ENCODE data around the gene LRIG1.

LRIG1 gene

DNA sequence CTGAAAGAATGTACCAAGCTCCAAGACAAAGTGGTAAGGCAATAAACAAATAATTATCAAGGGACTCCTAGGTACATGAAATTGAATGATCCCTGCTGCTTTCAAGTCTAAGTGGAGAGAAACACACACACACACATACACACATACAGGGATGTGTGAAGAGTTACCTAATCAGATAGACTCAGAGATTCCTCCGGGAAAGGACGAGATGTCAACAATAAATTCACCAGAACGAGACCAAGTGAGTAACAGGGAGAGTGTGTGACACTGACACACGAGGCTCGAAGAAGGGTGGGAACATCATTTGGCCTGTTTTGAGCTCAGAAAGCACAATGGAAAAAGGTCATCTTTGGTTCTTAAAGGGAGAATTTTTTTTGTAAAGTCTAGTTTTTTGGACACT is 13.4 kb downstream of the LRIG1 start:
- DNase-seq = no peak

DNA sequence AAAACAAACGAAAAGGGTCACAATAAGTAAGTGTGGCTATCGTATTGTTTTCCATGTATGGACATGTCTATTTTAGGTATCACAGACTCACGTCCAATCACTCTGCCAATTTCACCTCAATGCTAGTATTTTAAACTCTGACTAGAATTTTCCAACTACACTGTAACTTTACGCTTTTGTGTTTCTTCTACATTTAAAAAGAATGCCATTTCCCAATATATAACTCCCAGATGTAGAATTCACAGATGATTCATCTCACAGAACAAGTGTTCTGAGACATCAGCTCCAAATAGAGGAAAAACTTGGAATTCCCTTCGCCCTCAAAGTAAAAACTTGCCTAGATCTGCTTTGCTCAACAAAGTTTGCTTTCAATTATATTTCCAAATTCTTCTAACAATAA is 14.2 kb downstream of the LRIG1 start:
- DNase-seq = no peak

DNA sequence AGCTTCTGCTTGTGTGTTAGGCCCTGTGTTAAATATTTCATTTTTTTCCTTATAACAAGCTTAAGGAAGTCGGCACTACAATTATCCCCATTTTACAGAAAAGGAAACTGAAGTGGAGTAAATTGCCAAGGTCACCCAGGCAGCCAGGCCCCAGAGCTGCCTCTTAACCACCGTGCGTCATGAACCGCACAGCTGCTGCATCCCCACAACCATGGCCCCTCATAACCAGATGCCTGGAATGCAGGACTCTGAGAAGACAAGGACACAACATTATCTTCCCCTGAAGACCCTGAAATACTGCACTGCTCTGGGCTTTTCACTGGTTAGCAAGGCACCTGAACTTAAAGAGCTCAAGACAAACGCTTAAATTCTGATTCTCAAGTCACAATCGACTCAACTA is 14.6 kb downstream of the LRIG1 start:
- no peak for DNase-seq

DNA sequence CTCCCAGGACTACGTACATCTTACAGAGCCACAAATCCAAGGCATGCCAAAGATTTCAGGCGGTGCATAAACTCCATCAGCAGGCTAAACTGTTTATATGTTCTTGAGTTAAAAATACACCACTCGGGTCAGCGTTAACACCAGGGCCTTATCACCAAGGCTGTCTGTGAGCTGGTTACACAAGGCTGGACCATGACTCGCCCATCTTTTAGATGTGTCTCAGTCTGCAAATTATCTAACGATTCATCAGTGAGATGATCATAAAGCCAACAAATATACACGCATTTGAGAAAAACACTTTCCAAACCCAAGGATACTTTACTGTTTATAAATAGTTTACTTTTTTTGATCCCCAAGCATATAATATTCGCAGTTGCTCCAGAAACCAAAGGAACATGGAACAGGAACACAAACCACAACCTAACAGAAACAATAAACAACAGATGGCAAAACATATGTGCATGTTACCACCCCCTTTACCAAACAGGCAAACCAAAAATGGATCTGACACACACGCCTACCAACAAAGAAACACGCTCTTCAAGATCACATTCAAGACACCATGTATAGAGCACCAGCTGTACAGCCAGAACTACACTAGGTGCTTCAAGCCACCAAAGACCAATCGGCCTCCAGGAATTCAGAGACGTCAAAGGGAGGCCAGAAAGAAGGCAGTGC is 15.4 kb downstream of the LRIG1 start:
- no peak for DNase-seq

DNA sequence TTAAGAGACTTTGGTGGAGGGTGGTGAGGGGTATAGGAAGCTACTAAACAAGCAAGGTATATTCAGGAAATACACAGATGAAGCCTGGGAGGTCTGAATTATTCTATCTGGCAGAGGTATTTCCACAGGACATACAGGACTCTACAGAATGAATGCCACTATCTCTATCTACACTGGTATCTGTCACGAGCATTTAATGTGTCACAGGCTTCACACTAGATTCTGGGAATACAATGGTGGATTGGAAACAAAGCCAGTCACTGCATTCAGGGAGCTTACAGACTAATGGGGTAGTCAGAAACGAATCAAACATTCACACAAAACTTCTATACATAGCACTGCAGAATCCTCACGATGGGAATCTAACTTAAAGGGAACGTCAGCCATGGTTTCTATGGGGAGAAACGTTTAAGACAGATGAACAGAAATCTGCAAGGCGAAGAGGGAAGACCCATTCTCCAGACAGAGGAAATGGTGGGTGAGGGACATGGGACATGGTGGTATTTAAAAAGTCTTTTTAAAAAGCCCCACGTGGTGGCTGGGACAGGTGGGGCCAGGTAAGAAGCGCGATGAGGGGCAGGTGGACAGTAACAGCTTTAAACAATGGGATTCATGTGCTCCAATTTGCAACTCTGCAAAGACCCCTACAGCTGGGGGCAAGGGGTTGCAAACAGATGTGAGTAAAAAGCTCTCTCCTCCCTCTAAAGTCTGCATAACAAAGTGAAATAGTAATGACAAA is 16.5 kb downstream of the LRIG1 start:
- DNase-seq = no peak

DNA sequence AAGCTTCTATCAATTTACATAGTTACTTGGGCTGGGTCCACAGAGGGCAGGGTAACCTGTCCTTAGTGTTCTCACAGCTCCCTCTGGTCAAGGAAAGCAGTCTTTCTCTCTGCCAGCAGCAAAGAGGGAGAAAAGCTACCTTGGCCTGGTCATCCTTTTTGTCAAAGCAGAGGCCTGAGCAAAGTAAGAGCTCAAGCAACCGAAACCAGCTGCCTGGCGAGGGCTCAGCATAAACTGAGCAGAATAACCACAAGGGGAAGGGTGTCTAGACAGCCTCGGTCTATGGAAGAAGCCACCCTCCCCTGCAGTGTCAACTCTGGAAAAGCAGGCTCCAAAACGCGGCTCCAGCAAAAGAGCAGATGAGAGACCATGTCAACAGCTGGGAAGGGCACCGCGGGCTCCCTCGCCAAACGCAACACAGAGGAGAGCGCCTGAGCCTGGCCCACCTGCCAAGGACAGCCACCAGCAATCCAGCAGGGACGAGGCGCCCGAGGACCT is 17.4 kb downstream of the LRIG1 start:
- no peak for DNase-seq

DNA sequence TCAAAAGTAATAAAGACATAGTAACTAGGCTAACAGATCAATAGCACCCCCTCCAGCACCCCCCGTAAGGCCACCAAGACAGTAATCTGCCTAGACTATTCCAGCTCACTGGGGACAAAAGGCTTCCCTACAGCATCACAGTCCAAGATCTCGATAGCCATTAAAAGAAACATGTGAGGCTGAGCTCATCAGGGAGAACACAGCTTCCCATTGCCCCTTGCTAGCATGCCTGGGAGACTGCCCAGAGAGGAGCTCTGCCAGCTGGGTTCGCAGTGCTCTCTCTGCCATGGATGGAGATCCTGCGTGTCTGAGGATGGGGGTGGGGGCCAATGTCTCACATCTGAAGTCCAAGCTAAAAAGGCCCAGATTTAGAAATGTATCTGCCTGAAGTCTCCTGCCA is 17.8 kb downstream of the LRIG1 start:
- DNase-seq = no peak

DNA sequence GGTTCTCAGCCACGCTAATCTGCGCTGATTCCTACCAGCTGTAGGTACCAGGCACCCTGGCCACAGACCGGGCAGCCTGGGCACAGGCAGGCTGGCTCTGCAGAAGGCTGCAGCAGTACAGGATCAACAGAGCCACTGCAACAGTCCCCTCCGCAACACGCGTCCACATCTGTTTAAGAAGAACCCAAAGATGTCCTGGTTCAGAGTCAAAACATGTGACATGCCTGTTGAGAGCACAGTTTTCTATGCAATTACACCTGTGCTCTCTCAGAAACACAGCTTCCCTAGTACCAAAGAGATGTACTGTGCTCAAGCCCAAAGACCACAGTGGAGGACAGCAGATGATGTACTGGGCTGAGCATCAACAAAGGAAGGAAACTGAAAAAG is 18.8 kb downstream of the LRIG1 start:
- no peak for DNase-seq

DNA sequence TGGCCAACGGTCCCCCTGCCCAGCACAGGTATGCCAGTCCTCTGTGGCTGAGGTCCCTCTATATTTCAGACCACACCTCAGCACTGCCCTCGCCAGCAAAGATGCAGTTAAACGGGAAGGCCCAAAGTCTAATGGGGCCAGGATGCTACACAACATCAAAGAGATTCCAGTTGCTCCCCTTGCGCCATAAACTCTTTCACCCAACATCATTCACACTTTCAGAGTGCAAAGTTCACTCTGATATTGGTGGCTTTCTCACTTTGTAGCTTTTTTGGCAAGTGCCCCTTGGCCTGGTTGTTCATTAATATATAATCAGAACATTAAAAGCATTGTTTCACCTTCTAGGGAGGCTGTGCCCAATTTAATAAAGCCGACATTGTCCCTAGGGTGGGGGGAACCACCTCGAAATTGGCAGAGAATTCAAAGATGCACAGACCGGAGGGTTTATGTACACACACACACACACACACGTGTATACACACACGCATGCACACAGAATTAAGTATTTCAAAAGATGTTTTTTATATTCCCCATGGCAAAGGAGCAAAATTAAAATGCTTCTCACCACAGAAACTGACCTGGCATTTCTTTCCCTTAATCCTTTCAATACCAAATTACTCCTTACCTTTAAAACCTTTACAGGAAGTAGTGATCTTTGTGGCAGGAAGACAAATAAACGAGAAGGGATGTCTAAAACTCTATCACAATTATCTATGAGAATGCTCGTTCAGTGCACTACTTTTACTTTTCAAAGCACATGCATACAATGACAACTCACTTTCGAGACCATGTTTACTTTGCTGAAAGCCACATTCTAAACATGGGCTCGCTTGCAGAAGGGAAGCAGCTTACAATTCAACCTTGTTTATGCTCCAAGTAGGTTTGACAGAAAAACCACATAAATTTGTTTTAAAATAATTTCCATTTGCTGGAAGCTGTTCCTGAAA is 19.5 kb downstream of the LRIG1 start:
- DNase-seq = no peak

DNA sequence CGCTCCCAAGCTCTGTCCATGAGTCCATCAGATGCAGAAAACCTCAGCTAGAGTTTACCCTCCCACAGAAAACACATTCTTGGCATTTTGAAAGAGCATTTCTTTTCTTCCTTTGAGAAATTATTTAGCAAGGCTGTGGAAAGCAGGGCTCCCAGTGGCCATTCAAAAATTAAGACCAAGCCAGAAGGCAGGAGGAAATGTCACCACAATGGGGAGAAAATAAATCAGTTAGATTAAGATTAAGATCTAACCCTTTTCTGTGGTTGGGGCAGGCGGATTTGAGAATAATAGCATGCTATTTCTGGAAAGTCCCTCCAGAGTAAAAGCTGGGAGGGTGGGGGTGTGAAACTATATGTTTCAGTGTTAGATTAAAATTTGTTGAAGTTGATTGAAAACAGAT is 20.2 kb downstream of the LRIG1 start:
- peak; percentile 36 for DNase-seq

DNA sequence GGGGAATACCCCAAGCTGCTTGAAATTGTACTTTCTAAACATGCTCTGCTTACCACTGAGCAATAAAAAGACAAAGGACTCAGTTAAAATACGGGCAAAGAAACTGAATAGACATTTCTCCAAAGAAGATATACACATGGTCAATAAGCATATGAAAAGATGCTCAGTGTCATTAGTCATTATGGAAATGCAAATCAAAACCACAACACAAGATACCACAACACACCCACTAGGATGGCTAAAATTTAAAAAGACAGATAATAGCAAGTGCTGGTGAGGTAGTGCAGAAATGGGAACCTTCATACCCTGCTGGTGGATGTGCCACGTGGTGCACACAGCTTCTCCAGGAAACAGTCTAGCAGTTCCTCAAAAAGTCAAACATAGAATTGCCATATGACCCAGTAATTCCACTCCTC is 21.3 kb downstream of the LRIG1 start:
- DNase-seq = no peak

DNA sequence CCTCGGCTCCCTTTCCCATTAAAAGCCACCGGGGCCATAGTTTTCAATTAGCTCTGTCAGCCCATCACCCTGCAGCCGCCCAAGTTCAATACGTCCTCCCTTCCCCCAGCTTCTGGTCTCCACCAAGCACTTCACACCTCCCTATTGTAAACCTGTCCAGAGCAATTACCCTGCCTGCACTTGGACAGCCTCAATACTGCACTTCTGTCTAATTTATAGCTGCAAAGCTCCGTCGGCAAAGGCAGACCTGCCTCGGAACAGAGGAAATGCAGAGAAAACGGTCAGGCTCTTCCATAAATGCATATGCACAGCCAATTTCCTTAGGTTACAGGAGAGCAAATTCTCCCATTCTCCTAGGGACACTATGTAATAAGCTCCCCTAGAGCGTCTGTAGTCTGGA is 21.9 kb downstream of the LRIG1 start:
- no peak for DNase-seq

DNA sequence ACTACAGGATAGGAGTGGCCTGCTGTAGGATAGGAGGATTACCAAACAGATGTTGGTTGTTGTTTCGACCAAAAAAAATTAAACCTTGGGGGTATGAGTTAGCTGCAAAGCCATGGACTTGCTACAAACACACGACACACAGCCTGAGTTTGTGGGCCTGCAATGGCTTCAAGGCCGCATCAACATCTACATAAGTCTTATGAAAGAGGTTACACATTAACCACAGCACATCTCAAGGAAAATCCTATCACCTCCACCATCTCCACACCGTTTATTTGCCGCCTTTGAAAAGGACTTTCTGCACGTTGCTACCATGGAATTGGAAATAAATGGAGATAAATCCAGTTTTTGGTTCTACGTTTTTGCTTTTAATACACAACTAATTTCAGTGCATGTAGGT is 23.0 kb downstream of the LRIG1 start:
- DNase-seq = no peak

DNA sequence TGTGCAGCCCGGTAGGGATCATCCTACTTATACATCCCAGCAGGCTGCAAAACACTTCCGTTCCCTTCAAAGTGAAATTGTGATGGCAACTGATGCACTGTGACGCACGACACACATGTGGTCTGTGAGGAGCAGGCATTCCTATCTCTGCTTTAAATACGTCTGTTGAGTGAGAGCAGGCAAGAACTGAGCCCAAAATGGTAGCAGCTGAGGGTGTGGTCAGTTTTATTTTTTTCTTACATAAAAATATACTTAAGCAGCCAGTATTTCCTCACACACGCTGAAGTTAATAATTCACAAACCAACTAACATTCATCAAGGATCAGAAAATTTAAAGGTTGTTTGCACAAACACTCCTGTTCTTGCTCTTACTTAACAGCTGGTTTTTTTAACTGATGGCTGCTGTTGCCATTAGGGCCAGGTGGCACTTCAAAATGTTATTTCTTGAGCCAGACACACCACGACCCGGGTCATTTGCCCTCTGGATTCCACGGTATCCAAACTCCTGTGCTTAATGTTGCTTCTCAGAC is 23.9 kb downstream of the LRIG1 start:
- DNase-seq = no peak

DNA sequence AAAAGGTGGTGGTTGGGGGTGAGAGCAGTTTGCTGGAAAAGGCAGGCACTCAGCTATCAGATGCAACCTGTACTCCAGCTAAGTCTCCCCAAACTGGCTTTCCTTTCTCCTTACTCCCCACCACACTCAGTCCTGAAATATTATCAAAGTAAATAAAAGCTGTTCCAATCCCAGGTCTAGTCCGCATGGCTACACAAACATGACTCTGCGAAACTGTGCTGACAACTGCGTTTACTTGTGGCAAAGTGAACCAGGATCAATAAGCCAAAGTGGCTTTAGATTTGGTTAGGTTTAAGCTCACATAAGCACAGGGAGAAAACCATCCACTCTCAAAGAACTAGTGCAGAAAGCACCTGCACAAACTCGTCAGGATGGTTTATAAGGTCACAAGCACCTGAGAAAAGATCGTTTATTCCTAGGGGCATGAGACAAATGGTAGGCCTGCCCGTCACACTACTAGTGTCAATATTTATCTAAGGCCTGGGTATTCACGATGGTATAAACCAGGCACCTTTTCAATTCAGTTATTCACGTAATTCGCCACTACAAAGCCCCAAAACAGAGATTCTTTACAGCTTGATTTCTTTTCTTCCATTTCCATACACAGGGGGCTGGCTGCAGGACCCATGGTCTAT is 25.3 kb downstream of the LRIG1 start:
- DNase-seq = no peak

DNA sequence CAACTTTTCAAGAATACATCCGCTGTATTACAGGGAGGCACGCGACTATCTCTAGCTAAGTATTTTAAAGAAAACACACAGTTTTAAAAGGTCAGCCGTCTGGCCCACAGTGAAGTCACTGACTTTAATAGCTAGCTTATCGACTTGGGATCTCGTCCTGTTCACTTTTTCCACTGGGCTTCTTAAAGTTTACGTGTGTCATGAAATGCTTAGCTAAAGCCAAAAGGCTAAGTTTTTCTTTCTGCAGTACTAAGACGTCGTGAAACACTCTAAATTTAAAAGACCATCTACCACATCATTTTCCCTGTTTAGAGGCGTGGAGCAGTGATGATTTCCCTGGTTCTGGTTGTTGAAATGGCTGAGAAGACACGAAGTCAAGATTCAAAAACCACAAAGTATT is 27.1 kb downstream of the LRIG1 start:
- no peak for DNase-seq

DNA sequence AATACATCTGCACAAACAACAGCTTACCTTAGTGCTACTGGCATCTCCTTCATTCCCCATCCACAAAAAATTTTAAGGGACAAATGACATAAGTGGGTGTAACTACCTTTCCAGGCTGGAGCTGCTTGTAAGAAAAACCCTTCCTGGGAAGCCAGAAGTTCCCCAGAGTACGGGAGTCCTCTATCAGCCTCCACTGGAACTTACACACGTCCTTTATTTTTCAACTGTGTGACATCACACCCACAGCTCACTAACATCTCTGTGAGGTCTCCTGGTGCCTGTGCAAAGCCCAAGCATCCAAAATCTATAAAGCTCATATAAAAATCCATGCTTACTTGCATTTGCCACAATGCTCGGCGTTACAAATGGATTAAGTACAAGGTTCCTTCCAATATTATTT is 27.6 kb downstream of the LRIG1 start:
- no peak for DNase-seq

DNA sequence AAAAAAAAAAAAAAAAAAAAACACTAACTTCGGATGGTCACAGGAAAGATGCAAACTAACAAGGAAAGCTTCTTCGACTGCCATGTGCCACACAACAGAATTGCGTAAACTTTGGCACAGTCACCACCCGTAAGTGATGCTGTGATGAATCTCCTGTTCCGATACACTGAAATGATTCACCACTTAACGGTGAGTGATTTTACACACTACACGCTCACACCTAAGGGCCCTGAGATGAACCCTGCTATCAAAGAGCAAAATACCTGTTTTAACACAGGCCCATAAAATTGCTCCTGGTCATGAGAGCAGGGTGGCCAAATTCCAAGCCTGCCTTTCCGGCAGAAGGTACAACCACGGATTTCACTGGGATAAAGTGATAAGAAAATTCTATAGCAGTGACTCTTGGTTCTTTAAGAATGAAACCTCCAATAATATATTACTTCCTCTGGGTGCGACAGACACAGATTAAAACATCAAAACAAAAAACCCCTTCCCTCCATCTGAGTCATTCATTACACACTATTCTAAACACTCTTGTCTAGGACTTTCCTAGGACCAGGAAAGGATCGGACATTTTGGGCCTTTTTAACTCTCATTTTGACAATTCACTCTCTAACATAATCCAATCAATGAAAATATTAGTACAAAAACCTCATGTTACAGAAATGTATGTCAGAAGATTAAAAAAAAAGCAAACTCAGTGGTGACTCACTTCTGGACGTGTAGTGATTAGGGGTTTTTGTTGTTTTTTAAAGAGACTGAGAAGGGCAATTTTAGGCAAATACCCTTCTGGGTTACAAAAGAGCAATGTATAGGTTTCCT is 28.3 kb downstream of the LRIG1 start:
- DNase-seq = peak; percentile 71

DNA sequence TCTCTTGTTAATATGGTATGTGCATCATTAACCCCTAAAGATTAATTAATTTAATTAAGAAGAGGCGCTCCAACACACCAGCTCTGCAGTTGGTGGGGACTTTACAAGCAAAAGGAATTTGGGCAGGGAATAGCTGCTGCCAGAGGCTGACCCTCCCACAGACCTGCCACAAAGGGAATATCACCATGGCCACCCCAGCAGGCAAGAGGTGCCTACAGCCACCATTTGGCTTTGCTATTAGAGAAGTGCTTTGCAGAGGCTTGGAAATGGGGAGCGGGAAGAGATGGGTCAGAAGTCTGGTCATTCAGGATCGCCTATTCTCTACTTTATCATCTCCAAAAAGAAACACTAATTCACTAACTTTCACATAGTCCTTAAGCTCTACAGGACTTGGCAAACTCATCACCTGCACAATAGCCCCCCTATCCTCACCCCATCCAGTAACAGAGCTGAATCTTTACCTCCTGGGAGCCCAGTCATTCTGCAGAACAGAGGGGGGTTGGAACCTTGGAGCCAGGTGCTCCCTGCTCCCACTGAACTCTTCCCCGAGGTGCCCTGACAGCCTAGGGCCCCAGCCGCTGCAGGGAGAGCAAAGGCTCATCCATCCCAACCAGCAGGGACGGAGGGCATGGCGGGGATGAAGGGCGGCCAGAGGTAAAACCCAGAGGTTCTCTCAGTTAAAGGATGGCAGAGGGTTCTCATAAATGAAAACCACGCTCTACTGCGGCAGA is 29.7 kb downstream of the LRIG1 start:
- DNase-seq = no peak

DNA sequence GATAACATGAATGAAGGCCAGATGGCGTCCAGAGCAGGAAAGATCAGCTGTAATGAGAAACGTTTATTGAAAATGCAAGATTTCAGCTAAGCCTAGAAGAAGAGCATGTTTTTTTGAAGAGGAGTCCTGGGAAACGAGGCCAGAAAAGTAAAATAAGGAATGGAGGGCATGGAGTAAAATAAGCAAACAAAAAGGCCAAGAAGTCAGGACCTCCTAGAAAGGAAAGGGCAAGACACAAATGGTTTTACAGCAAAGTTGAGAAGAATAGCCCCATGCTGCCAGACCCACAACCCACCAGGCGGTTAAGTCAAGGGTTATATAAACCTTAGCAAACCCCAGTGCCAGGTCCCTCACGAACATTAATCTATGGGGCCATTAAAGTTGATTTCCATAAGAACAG is 30.5 kb downstream of the LRIG1 start:
- DNase-seq = no peak

DNA sequence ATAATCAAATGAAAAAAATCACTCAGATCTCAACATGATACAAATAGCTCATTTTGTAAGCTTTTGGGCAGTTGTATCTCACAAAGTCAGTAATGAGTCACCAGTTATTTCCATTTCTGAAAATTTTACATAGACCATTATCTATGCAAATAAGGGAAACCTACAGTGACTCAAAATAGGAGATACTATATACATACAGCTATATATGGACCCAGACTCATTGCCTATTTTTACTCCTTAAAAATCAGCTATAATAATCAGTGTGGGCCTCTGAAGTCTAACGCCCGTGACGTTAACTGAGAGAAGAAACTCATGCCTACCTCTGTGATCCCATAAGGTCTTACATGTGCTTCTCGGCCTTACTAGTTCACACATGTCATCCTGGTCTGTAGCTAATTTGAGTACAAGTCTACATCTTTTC is 31.6 kb downstream of the LRIG1 start:
- DNase-seq = peak; percentile 50
